Caco-2 (cell line): Measurements from ENCODE around the gene TMX4. TPM values are rescaled to one million over a fixed set of nuclear protein-coding genes. Genes with fewer than 3 reads are reported as not detected.

ENCODE experiments used
- BruUV-seq: library from RNA; stranded (reverse); fragments of 400-500 nt; replicated peaks from 2 replicates; lab custom pipeline; 2021; lab: Mats Ljungman, UMichigan
- CTCF ChIA-PET: fragments of 300-600 bp; sonication (Branson Sonifier 250); formaldehyde crosslinking; loops from one replicate; lab custom pipeline; 2022; ENCODE audit warnings: antibody characterized with exemption; lab: Charles Lee
- POLR2A ChIA-PET: fragments of 300-600 bp; sonication (Branson Sonifier 250); formaldehyde crosslinking; loops from one replicate; lab custom pipeline; 2022; ENCODE audit warnings: antibody characterized with exemption; lab: Charles Lee
- DNase-seq, 2 experiments: peaks; one replicate each; pipeline versions ENCODE4 v3.0.0 to v3.0.0-alpha.2; 2020 to 2022
- H3K27me3 ChIP-seq: replicated peaks from 2 replicates; pipeline ENCODE4 v1.6.0; 2011; ENCODE audit warnings: low read length; ENCODE audit not compliant: control insufficient read depth, insufficient read depth
- H3K36me3 ChIP-seq: 2 replicates; pipeline ENCODE4 v1.5.1; 2011; ENCODE audit warnings: low read length; ENCODE audit not compliant: control insufficient read depth, insufficient read depth
- H3K4me1 ChIP-seq: fragments of 250-450 bp; sonication (Bioruptor Pico); 2 replicates; pipeline ENCODE4 v1.5.1; 2020; ENCODE audit warnings: mild to moderate bottlenecking
- H3K4me3 ChIP-seq: 2 replicates; pipeline ENCODE4 v1.5.1; 2011; ENCODE audit warnings: low read depth, mild to moderate bottlenecking, control low read depth, low read length
- H3K9me3 ChIP-seq: fragments of 250-450 bp; sonication (Bioruptor Pico); 2 replicates; pipeline ENCODE4 v1.5.1; 2020; ENCODE audit warnings: mild to moderate bottlenecking, moderate library complexity
- H3K27ac Mint-ChIP-seq: one replicate; pipeline ENCODE4 v1.8.0; 2022; ENCODE audit warnings: mixed read lengths; ENCODE audit not compliant: unreplicated experiment
- H3K27me3 Mint-ChIP-seq: one replicate; pipeline ENCODE4 v1.8.0; 2022; ENCODE audit warnings: mixed read lengths; ENCODE audit not compliant: insufficient read depth, unreplicated experiment
- H3K36me3 Mint-ChIP-seq: one replicate; pipeline ENCODE4 v1.8.0; 2022; ENCODE audit warnings: mild to moderate bottlenecking, mixed read lengths; ENCODE audit not compliant: insufficient read depth, unreplicated experiment
- H3K4me1 Mint-ChIP-seq: one replicate; pipeline ENCODE4 v1.8.0; 2022; ENCODE audit warnings: low read depth, mixed read lengths; ENCODE audit not compliant: unreplicated experiment
- H3K4me3 Mint-ChIP-seq: one replicate; pipeline ENCODE4 v1.8.0; 2022; ENCODE audit warnings: mild to moderate bottlenecking, moderate library complexity, mixed read lengths; ENCODE audit not compliant: unreplicated experiment
- H3K9me3 Mint-ChIP-seq: one replicate; pipeline ENCODE4 v1.8.0; 2022; ENCODE audit warnings: mixed read lengths; ENCODE audit not compliant: unreplicated experiment
- CTCF ChIP-seq, 2 experiments: fragments of 200-600 bp in 1 of 2; IDR thresholded peaks; 1 replicate in 1 of 2; 2 replicates in 1 of 2; pipeline versions ENCODE4 v1.5.1 to v1.8.0; 2011 to 2022; ENCODE audit warnings: antibody characterized with exemption in 1 of 2, control low read depth in 1 of 2, inconsistent platforms in 1 of 2, low read depth in 1 of 2, low read length in 1 of 2, mild to moderate bottlenecking in 1 of 2, moderate library complexity in 1 of 2; ENCODE audit not compliant: insufficient read depth in 1 of 2, severe bottlenecking in 1 of 2, unreplicated experiment in 1 of 2
- intact Hi-C: fragments of 100-400 bp; cut with micrococcal nuclease; formaldehyde crosslinking; loops from one replicate; pipeline ENCODE4 v1.10.0; 2022; ENCODE audit not compliant: unreplicated experiment
- total RNA-seq: library from RNA; stranded (reverse); gene quantifications from 2 replicates; pipeline ENCODE4 v1.2.3, GENCODE V29; 2022

Gene TMX4
- total RNA-seq, 1 experiment from 2014 or later: 17.0 TPM

DNA sequence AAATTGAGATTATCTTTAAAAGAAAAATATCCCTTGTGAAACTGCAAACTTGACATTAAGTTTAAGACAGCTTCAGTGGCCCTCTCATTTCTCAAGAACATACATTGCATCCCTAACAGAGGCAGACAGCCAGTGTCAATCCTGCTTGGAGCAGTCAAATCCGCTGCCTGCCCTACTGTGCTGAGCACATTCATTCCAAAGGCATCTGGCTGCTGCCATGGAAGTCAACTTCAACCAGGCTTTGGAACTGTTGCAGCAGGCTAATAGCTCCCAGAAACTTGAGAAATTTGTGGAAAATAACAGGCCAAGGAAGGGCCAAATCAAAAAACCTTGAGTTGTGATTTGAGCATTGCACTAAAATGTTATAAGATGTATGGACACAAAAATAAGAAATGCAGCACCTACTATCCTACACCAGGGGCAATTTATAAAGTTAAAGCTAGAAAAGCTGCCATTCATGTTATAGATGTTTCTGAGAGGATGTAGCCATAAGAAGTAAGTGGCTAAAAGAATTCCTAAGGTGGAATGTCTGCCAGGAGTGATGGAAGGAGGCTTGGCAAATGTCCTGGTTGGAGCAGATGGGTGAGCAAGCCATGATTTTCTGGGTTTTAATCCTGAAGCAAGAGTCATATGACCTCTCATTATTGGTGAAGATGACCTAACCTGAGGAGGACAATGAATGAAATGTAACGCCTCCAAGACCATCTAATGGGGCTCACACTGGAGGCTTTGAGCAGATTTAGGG lies 47.9 kb downstream of the TMX4 start:
- intact Hi-C loops: no loop called here
- Histone ChIP-seq H3K9me3 (no peaks in the 10 kb centered on the region), H3K27me3 (no peaks in the 10 kb centered on the region), H3K36me3 (no peaks in the 10 kb centered on the region), H3K4me1 (no peaks in the 10 kb centered on the region), H3K4me3 (no peak overlapping the region)
- no peaks in the 10 kb centered on the region for H3K36me3 Mint-ChIP-seq
- ChIA-PET POLR2A (no interaction called here), CTCF (no interaction called here)
- no peak for DNase-seq
- H3K27me3 Mint-ChIP-seq: peaks cover 7% of the 10 kb centered on the region
- TF ChIP-seq CTCF (IDR thresholded peaks at IDR 0.05; ENCODE audit: insufficient read depth in 1 of 2, low read depth in 1 of 2, low read length in 1 of 2, severe bottlenecking in 1 of 2, unreplicated experiment in 1 of 2): no peak
- no peak overlapping the region for H3K27ac Mint-ChIP-seq
- no peaks in the 10 kb centered on the region for H3K4me1 Mint-ChIP-seq
- no peak overlapping the region for H3K4me3 Mint-ChIP-seq
- H3K9me3 Mint-ChIP-seq: no peaks in the 10 kb centered on the region
- no TSS peak for BruUV-seq

GRCh38 chr20:7967199-7967844 lies 52.2 kb downstream of the TMX4 start:
- Histone ChIP-seq H3K9me3 (no peaks in the 10 kb centered on the region), H3K36me3 (no peaks in the 10 kb centered on the region), H3K27me3 (no peaks in the 10 kb centered on the region), H3K4me3 (no peak overlapping the region), H3K4me1 (no peaks in the 10 kb centered on the region)
- Mint-ChIP-seq H3K36me3 (no peaks in the 10 kb centered on the region), H3K4me3 (no peak overlapping the region), H3K9me3 (no peaks in the 10 kb centered on the region), H3K4me1 (no peaks in the 10 kb centered on the region), H3K27me3 (peaks cover 7% of the 10 kb centered on the region), H3K27ac (no peak overlapping the region)
- no peak for TF ChIP-seq CTCF (IDR thresholded peaks at IDR 0.05; ENCODE audit: insufficient read depth in 1 of 2, low read depth in 1 of 2, low read length in 1 of 2, severe bottlenecking in 1 of 2, unreplicated experiment in 1 of 2)
- intact Hi-C loops: no loop called here
- BruUV-seq: no TSS peak
- DNase-seq: no peak
- ChIA-PET CTCF (interaction anchor here (0.6 kb wide), 1 partner anchor 284 kb away, joined by 3 read pairs; no protein-coding TSS in a partner anchor), POLR2A (no interaction called here)

- Mint-ChIP-seq H3K4me1 (no peaks in the 10 kb centered on the region), H3K4me3 (no peak overlapping the region), H3K27me3 (peaks cover 7% of the 10 kb centered on the region), H3K9me3 (no peaks in the 10 kb centered on the region), H3K36me3 (no peaks in the 10 kb centered on the region), H3K27ac (no peak overlapping the region)
- Histone ChIP-seq H3K4me3 (no peak overlapping the region), H3K4me1 (no peaks in the 10 kb centered on the region), H3K9me3 (no peaks in the 10 kb centered on the region), H3K36me3 (no peaks in the 10 kb centered on the region), H3K27me3 (no peaks in the 10 kb centered on the region)
- ChIA-PET POLR2A (no interaction called here), CTCF (no interaction called here)
- no TSS peak for BruUV-seq
- intact Hi-C loops: no loop called here
- no peak for TF ChIP-seq CTCF (IDR thresholded peaks at IDR 0.05; ENCODE audit: insufficient read depth in 1 of 2, low read depth in 1 of 2, low read length in 1 of 2, severe bottlenecking in 1 of 2, unreplicated experiment in 1 of 2)
- no peak for DNase-seq
Observed at GRCh38 chr20:7966176-7966575, 53.4 kb downstream of the TMX4 start.
